Esophagus muscularis mucosa (tissue), 4 donors: ENCODE data around the gene GLTP. TPM values are rescaled to one million over a fixed set of nuclear protein-coding genes. Genes with fewer than 3 reads are reported as not detected.

Source experiments
- DNase-seq: peaks from one replicate; pipeline ENCODE4 v3.0.0-alpha.2; 2017; ENCODE audit errors: extremely low spot score
- H3K27ac ChIP-seq, 4 donors: fragments of 200-600 bp; sonication (generic); replicated peaks in 1 of 4; 1 replicate in 3 of 4; 2 replicates in 1 of 4; pipeline ENCODE4 v1.5.1; 2016 to 2019; ENCODE audit warnings: mild to moderate bottlenecking in 1 of 4
- H3K27me3 ChIP-seq, 4 donors: fragments of 200-600 bp; sonication (generic); one replicate each; pipeline versions ENCODE4 v1.5.1 to v1.6.0; 2016 to 2019
- H3K36me3 ChIP-seq, 4 donors: fragments of 200-600 bp; sonication (generic); one replicate each; pipeline ENCODE4 v1.5.1; 2016 to 2019
- H3K4me1 ChIP-seq, 4 donors: fragments of 200-600 bp; sonication (generic); one replicate each; pipeline ENCODE4 v1.5.1; 2016 to 2019
- H3K4me3 ChIP-seq, 4 donors: fragments of 200-600 bp; sonication (generic); 1 replicate in 2 of 4; 2 replicates in 2 of 4; pipeline ENCODE4 v1.5.1; 2016 to 2019; ENCODE audit warnings: mild to moderate bottlenecking in 4 of 4, moderate library complexity in 1 of 4
- H3K9me3 ChIP-seq, 4 donors: fragments of 200-600 bp; sonication (generic); 1 replicate in 3 of 4; 2 replicates in 1 of 4; pipeline ENCODE4 v1.5.1; 2016 to 2019
- EP300 ChIP-seq: sonication (generic); formaldehyde crosslinking; IDR thresholded peaks from one replicate; pipeline ENCODE4 v1.6.1; 2017; ENCODE audit warnings: antibody characterized with exemption
- POLR2A ChIP-seq: fragments of 450-650 bp; IDR thresholded peaks from one replicate; pipeline ENCODE4 v1.6.1; 2017; ENCODE audit warnings: antibody characterized with exemption, moderate library complexity, mild to moderate bottlenecking, low read depth
- POLR2AphosphoS5 ChIP-seq, 2 donors: sonication (generic); formaldehyde crosslinking; IDR thresholded peaks; one replicate each; pipeline ENCODE4 v1.6.1; 2017; ENCODE audit warnings: antibody characterized with exemption in 2 of 2
- WGBS: methylation state at CpG from one replicate; pipeline ENCODE4 v1.1.5; 2018; 5-methylcytosine and 5-hydroxymethylcytosine counted together
- intact Hi-C: fragments of 100-400 bp; cut with DNase I; formaldehyde crosslinking; loops from one replicate; pipeline ENCODE4 v1.15.1; 2023
- total RNA-seq, 4 donors: library from RNA; depleted of rRNA; stranded (reverse); fragments of >200 nt; gene quantifications; one replicate each; pipeline versions ENCODE4 v1.1.0 to v1.2.1, GENCODE V29; 2016
- TF ChIP-seq, protein P1 (sequence below), 3 experiments: fragments of 200-600 bp in 2 of 3; fragments of 450-650 bp in 1 of 3; sonication (generic) in 2 of 3; IDR thresholded peaks; one replicate each; pipeline ENCODE4 v1.5.1; 2017 to 2019; ENCODE audit warnings: antibody characterized with exemption in 3 of 3, mild to moderate bottlenecking in 2 of 3, moderate library complexity in 1 of 3

GLTP gene
- total RNA-seq, 4 donors from 2014 or later = 37.0 to 47.7 (median 39.6) TPM

DNA sequence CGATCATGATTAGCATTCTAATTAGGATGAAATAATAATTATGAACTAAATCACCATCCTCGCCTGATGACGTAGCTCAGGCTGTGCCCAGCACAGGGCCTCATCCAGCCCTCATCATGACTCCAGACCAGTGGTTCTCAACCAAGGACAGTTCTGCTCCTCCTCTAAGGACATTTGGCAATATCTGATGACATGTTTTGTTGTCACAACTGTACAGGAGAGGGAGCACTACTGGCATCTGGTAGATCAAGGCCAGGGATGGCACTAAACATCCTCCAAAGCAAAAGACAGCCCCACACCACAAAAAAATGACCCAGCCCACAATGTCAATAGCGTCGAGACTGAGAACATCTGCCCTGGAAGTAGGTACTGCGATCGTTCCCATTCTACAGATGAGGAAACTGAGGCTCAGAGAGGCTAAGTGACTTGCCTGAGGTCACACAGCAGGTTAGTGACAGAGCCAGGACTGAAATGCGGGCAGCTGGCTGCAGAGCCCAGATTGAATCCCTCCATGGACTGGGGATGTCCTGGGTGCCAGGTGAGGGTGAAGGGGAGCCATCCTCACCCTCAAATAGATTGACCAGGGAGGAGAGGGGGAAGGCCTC lies 62.6 kb downstream of the GLTP start:
- H3K27ac ChIP-seq = no peak overlapping the region
- no peaks in the 10 kb centered on the region for H3K36me3 ChIP-seq
- H3K27me3 ChIP-seq = peaks cover 0 to 53% (median 0%) of the 10 kb centered on the region in 4 donors
- H3K4me3 ChIP-seq = no peak overlapping the region
- H3K4me1 ChIP-seq = no peaks in the 10 kb centered on the region
- DNase-seq = no peak
- no peak for TF ChIP-seq EP300
- TF ChIP-seq POLR2A = no peak
- TF ChIP-seq, protein P1, sequence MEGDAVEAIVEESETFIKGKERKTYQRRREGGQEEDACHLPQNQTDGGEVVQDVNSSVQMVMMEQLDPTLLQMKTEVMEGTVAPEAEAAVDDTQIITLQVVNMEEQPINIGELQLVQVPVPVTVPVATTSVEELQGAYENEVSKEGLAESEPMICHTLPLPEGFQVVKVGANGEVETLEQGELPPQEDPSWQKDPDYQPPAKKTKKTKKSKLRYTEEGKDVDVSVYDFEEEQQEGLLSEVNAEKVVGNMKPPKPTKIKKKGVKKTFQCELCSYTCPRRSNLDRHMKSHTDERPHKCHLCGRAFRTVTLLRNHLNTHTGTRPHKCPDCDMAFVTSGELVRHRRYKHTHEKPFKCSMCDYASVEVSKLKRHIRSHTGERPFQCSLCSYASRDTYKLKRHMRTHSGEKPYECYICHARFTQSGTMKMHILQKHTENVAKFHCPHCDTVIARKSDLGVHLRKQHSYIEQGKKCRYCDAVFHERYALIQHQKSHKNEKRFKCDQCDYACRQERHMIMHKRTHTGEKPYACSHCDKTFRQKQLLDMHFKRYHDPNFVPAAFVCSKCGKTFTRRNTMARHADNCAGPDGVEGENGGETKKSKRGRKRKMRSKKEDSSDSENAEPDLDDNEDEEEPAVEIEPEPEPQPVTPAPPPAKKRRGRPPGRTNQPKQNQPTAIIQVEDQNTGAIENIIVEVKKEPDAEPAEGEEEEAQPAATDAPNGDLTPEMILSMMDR (IDR thresholded peaks at IDR 0.05) = no peak
- TF ChIP-seq POLR2AphosphoS5 (IDR thresholded peaks at IDR 0.05) = no peak
- 87% methylated on average over 8 of the region's 8 CpGs for WGBS
- H3K9me3 ChIP-seq = no peaks in the 10 kb centered on the region
- intact Hi-C loops = no loop called here

DNA sequence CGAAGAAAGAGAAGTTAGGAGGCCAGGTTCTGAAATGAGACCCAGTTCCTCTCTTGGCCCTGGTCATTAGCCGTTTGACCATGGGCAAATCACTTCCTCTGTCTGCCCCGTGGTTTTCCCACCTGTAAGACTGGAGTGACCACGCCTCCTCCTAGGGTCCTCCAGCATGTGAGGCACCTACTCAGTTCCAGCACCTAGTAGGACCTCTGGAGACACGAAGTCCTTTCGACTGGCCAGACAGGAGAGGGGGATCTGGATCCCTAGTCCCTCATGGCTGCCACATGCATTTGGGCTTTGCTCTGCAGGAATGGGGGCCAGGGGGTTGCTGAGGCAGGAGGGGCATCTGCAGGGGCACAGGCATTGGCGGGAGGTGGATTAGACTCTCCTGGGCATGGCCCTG lies 63.5 kb downstream of the GLTP start:
- intact Hi-C loops = no loop called here
- Histone ChIP-seq H3K4me3 (no peak overlapping the region), H3K4me1 (no peaks in the 10 kb centered on the region), H3K9me3 (no peaks in the 10 kb centered on the region), H3K27me3 (peaks cover 0 to 53% (median 0%) of the 10 kb centered on the region in 4 donors), H3K27ac (no peak overlapping the region), H3K36me3 (no peaks in the 10 kb centered on the region)
- no peak for TF ChIP-seq POLR2A
- TF ChIP-seq POLR2AphosphoS5 (IDR thresholded peaks at IDR 0.05) = no peak
- TF ChIP-seq, protein P1 (IDR thresholded peaks at IDR 0.05) = no peak
- TF ChIP-seq EP300 = no peak
- WGBS = 73% methylated on average over 7 of the region's 7 CpGs
- no peak for DNase-seq

- no peak for DNase-seq
- Histone ChIP-seq H3K4me3 (no peak overlapping the region), H3K9me3 (no peaks in the 10 kb centered on the region), H3K27me3 (peaks cover 0 to 51% (median 0%) of the 10 kb centered on the region in 4 donors), H3K27ac (no peak overlapping the region), H3K4me1 (no peaks in the 10 kb centered on the region), H3K36me3 (no peaks in the 10 kb centered on the region)
- WGBS = 81% methylated on average over 10 of the region's 10 CpGs
- intact Hi-C loops = no loop called here
- TF ChIP-seq POLR2A (no peak), EP300 (no peak), POLR2AphosphoS5 (IDR thresholded peaks at IDR 0.05) (no peak)
- TF ChIP-seq, protein P1 (IDR thresholded peaks at IDR 0.05) = no peak
Observed at GRCh38 chr12:109815757-109816617, 64.4 kb downstream of the GLTP start.

DNA sequence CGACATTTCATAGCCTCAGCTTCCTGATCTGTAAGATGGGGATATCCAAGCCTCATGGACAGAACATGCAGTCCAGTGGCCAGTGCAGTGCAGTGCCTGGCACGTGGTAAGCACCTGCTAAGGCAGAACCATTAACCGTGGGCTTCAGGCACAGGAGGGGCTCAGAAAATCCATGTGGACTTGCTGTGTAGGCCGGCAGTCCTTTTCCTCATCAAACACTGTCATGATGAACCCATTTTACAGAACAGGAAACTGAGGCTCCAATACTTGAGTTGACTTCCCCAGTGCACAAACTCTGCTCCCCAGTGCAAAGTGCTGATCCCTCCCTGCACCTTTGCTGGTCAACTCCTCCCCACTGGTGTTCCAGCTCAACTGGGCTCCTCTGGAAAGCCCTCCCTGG lies 65.1 kb downstream of the GLTP start:
- no peak overlapping the region for H3K4me3 ChIP-seq
- H3K36me3 ChIP-seq = no peaks in the 10 kb centered on the region
- H3K27ac ChIP-seq = no peak overlapping the region
- 95% methylated on average over 3 of the region's 4 CpGs for WGBS
- TF ChIP-seq EP300 (no peak), POLR2AphosphoS5 (IDR thresholded peaks at IDR 0.05) (no peak), POLR2A (no peak)
- TF ChIP-seq, protein P1 (IDR thresholded peaks at IDR 0.05) = no peak
- no peaks in the 10 kb centered on the region for H3K9me3 ChIP-seq
- intact Hi-C loops = no loop called here
- peaks cover 0 to 58% (median 0%) of the 10 kb centered on the region in 4 donors for H3K27me3 ChIP-seq
- DNase-seq = no peak
- no peaks in the 10 kb centered on the region for H3K4me1 ChIP-seq
